ENCODE data around the gene CEACAM21.

CEACAM21 gene

GRCh38 chr19:41563854-41564514 is 12.0 kb upstream of the CEACAM21 start (continued):
- TF ChIP-seq ZNF791 (tag by site-specific recombination; IDR thresholded peaks at IDR 0.05) (peak; percentile 69; the same call in 1 of the 2 replicates), ZBTB10 (tag by site-specific recombination; IDR thresholded peaks at IDR 0.05) (no peak), ZNF514 (tag by site-specific recombination; IDR thresholded peaks at IDR 0.05) (0 out of 2 replicates have a peak, but pooled peaks have one; percentile 61), ZNF501 (tag by site-specific recombination; IDR thresholded peaks at IDR 0.05) (peak; percentile 23; the same call in 1 of the 2 replicates), BCL11B (tag by site-specific recombination; IDR thresholded peaks at IDR 0.05; ENCODE audit: low read depth) (no peak), ZFP37 (tag by site-specific recombination; IDR thresholded peaks at IDR 0.05) (peak; percentile 70; the same call in 1 of the 2 replicates), RBAK (tag by site-specific recombination; IDR thresholded peaks at IDR 0.05) (peak; percentile 57; the same call in 1 of the 2 replicates), ZNF843 (tag by site-specific recombination; IDR thresholded peaks at IDR 0.05) (no peak), ZNF138 (tag by site-specific recombination; IDR thresholded peaks at IDR 0.05; ENCODE audit: borderline replicate concordance) (peak; percentile 83; the same call in 1 of the 2 replicates), ZNF354C (tag by site-specific recombination; IDR thresholded peaks at IDR 0.05; ENCODE audit: borderline replicate concordance, low read depth) (0 out of 2 replicates have a peak, but pooled peaks have one; percentile 17), ZNF366 (tag by site-specific recombination; conservative IDR thresholded peaks at IDR 0.05) (no peak), KLF7 (tag by site-specific recombination; IDR thresholded peaks at IDR 0.05; ENCODE audit: borderline replicate concordance) (0 out of 2 replicates have a peak, but pooled peaks have one; percentile 17), ZNF398 (tag by site-specific recombination; IDR thresholded peaks at IDR 0.05) (no peak), ZBTB6 (tag by site-specific recombination; IDR thresholded peaks at IDR 0.05) (no peak), ZNF223 (tag by site-specific recombination; IDR thresholded peaks at IDR 0.05) (no peak), ZNF585B (tag by site-specific recombination; IDR thresholded peaks at IDR 0.05) (0 out of 2 replicates have a peak, but pooled peaks have one; percentile 33), OVOL3 (tag by site-specific recombination; IDR thresholded peaks at IDR 0.05) (no peak), KLF10 (tag by site-specific recombination; IDR thresholded peaks at IDR 0.05) (no peak), REST (tag by site-specific recombination; IDR thresholded peaks at IDR 0.05) (peak; percentile 53; the same call in 1 of the 2 replicates), ZBTB1 (tag by site-specific recombination; IDR thresholded peaks at IDR 0.05) (no peak), SP7 (tag by site-specific recombination; IDR thresholded peaks at IDR 0.05) (no peak), ZNF530 (tag by site-specific recombination; IDR thresholded peaks at IDR 0.05; ENCODE audit: low read depth) (0 out of 2 replicates have a peak, but pooled peaks have one; percentile 63), ZNF140 (tag by site-specific recombination; IDR thresholded peaks at IDR 0.05) (peak; percentile 82), ZBTB8A (tag by site-specific recombination; IDR thresholded peaks at IDR 0.05) (peak; percentile 63; the same call in 1 of the 2 replicates), KLF17 (tag by site-specific recombination; IDR thresholded peaks at IDR 0.05) (no peak), ZBTB21 (tag by site-specific recombination; IDR thresholded peaks at IDR 0.05) (peak; percentile 48; the same call in 1 of the 2 replicates), ZNF664 (tag by site-specific recombination; IDR thresholded peaks at IDR 0.05) (peak; percentile 65; the same call in 1 of the 2 replicates), ZNF654 (tag by site-specific recombination; IDR thresholded peaks at IDR 0.05; ENCODE audit: low read depth) (peak; percentile 32)

Data from HEK293 (cell line).